ENCODE data around the gene UBE2V1.

GRCh38 chr20:50108556-50109235 lies 4.3 kb downstream of the UBE2V1 start:
- TF ChIP-seq CTCF (IDR thresholded peaks at IDR 0.05; ENCODE audit: insufficient read depth, low read length, poor library complexity, severe bottlenecking) = no peak
- no peak for TF ChIP-seq EZH2phosphoT487 (conservative IDR thresholded peaks at IDR 0.05; ENCODE audit: low read length)

Data from SU-DHL-6 (cell line).